CD4-positive, alpha-beta T cell treated with Interleukin-12 subunit alpha and Interleukin-12 subunit beta, for 1 hour (primary cell): ENCODE measurements around the gene GLYATL1.

ENCODE experiments used
- DNase-seq: peaks from one replicate; pipeline ENCODE4 v3.0.0-alpha.2; 2020

The GLYATL1 gene

GRCh38 chr11:58927393-58928106 lies 11.7 kb upstream of the GLYATL1 start:
- no peak for DNase-seq

GRCh38 chr11:58928107-58928499 lies 11.2 kb upstream of the GLYATL1 start:
- no peak for DNase-seq

GRCh38 chr11:58928691-58929090 lies 10.6 kb upstream of the GLYATL1 start:
- no peak for DNase-seq

GRCh38 chr11:58930926-58931325 lies 8.4 kb upstream of the GLYATL1 start:
- DNase-seq = no peak

GRCh38 chr11:58933661-58934060 lies 5.6 kb upstream of the GLYATL1 start:
- no peak for DNase-seq

GRCh38 chr11:58934945-58935513 lies 4.3 kb upstream of the GLYATL1 start:
- DNase-seq = no peak

- DNase-seq = no peak
Measured at GRCh38 chr11:58938398-58938797, 890 bp upstream of the GLYATL1 start.

- DNase-seq = no peak
Measured at GRCh38 chr11:58940028-58940427, 740 bp downstream of the GLYATL1 start.

- DNase-seq = no peak
Measured at GRCh38 chr11:58941838-58942237, 2.5 kb downstream of the GLYATL1 start.

- DNase-seq = no peak
Measured at GRCh38 chr11:58945663-58946062, 6.4 kb downstream of the GLYATL1 start.

GRCh38 chr11:58949184-58949583 lies 9.9 kb downstream of the GLYATL1 start:
- no peak for DNase-seq

GRCh38 chr11:58957922-58958321 lies 18.6 kb downstream of the GLYATL1 start:
- no peak for DNase-seq

GRCh38 chr11:58958500-58958899 lies 19.2 kb downstream of the GLYATL1 start:
- DNase-seq = peak; percentile 21

- no peak for DNase-seq
Measured at GRCh38 chr11:58963551-58964104, 24.3 kb downstream of the GLYATL1 start.

- DNase-seq = no peak
Measured at GRCh38 chr11:58965246-58965985, 26.1 kb downstream of the GLYATL1 start.

- DNase-seq = no peak
Measured at GRCh38 chr11:58968251-58968711, 29.0 kb downstream of the GLYATL1 start.

- no peak for DNase-seq
Measured at GRCh38 chr11:58977470-58977869, 38.2 kb downstream of the GLYATL1 start.

GRCh38 chr11:58979222-58979621 lies 39.9 kb downstream of the GLYATL1 start:
- DNase-seq = no peak

GRCh38 chr11:58980159-58980843 lies 41.0 kb downstream of the GLYATL1 start:
- no peak for DNase-seq

GRCh38 chr11:58992489-58992888 lies 53.2 kb downstream of the GLYATL1 start:
- no peak for DNase-seq

GRCh38 chr11:58994171-58994570 lies 54.9 kb downstream of the GLYATL1 start:
- DNase-seq = no peak

- no peak for DNase-seq
Measured at GRCh38 chr11:58998480-58999290, 59.4 kb downstream of the GLYATL1 start.
